SJCRH30 (cell line): ENCODE data around the gene CEP85L. TPM values are rescaled to one million over a fixed set of nuclear protein-coding genes. Genes with fewer than 3 reads are reported as not detected.

Source experiments
- DNase-seq, 2 experiments: peaks; one replicate each; pipeline ENCODE4 v3.0.0-alpha.2; 2015 to 2020
- H3K27ac ChIP-seq: fragments of 250-450 bp; sonication (Bioruptor Pico); 2 replicates; pipeline ENCODE4 v1.5.1; 2020; ENCODE audit warnings: mild to moderate bottlenecking, moderate library complexity
- H3K27me3 ChIP-seq: fragments of 250-450 bp; sonication (Bioruptor Pico); 2 replicates; pipeline ENCODE4 v1.5.1; 2020; ENCODE audit warnings: mild to moderate bottlenecking, moderate library complexity
- H3K36me3 ChIP-seq: fragments of 250-450 bp; sonication (Bioruptor Pico); 2 replicates; pipeline ENCODE4 v1.5.1; 2020; ENCODE audit warnings: mild to moderate bottlenecking, moderate library complexity
- H3K4me1 ChIP-seq: fragments of 250-450 bp; sonication (Bioruptor Pico); 2 replicates; pipeline ENCODE4 v1.5.1; 2020; ENCODE audit warnings: mild to moderate bottlenecking, moderate library complexity
- H3K4me3 ChIP-seq: fragments of 250-450 bp; sonication (Bioruptor Pico); 2 replicates; pipeline ENCODE4 v1.5.1; 2020; ENCODE audit warnings: mild to moderate bottlenecking, moderate library complexity
- H3K9me3 ChIP-seq: fragments of 250-450 bp; sonication (Bioruptor Pico); replicated peaks from 2 replicates; pipeline ENCODE4 v1.5.1; 2020; ENCODE audit warnings: mild to moderate bottlenecking, moderate library complexity
- total RNA-seq: library from RNA; depleted of rRNA; stranded (reverse); fragments of >200 nt; shearing (Covaris generic); gene quantifications from 2 replicates; pipeline ENCODE4 v1.2.3, GENCODE V29; 2014

CEP85L gene
- total RNA-seq, 1 experiment from 2014 or later, result 15.7 TPM

- H3K4me3 ChIP-seq, result no peak overlapping the region
- no peaks in the 10 kb centered on the region for H3K36me3 ChIP-seq
- no peak for DNase-seq
- H3K27me3 ChIP-seq, result no peaks in the 10 kb centered on the region
- peaks cover 4% of the 10 kb centered on the region; the same call in 1 of the 2 replicates for H3K9me3 ChIP-seq
- H3K27ac ChIP-seq, result no peak overlapping the region
- no peaks in the 10 kb centered on the region for H3K4me1 ChIP-seq
These were observed 116.1 kb downstream of the CEP85L start for GRCh38 chr6:118535176-118535844.

- Histone ChIP-seq H3K27me3 (no peaks in the 10 kb centered on the region), H3K4me3 (no peak overlapping the region), H3K4me1 (no peaks in the 10 kb centered on the region), H3K36me3 (peaks cover 5% of the 10 kb centered on the region; the same call in 1 of the 2 replicates), H3K9me3 (peaks cover 4% of the 10 kb centered on the region; the same call in 1 of the 2 replicates), H3K27ac (no peak overlapping the region)
- no peak for DNase-seq
These were observed 120.4 kb downstream of the CEP85L start for GRCh38 chr6:118530942-118531341.

GRCh38 chr6:118529756-118530155 lies 121.6 kb downstream of the CEP85L start:
- H3K4me3 ChIP-seq, result no peak overlapping the region
- peaks cover 4% of the 10 kb centered on the region; the same call in 1 of the 2 replicates for H3K9me3 ChIP-seq
- no peak for DNase-seq
- H3K27ac ChIP-seq, result no peak overlapping the region
- H3K36me3 ChIP-seq, result peaks cover 7% of the 10 kb centered on the region; the same call in 1 of the 2 replicates
- H3K4me1 ChIP-seq, result no peaks in the 10 kb centered on the region
- no peaks in the 10 kb centered on the region for H3K27me3 ChIP-seq

GRCh38 chr6:118528129-118528528 lies 123.3 kb downstream of the CEP85L start:
- H3K36me3 ChIP-seq, result peaks cover 7% of the 10 kb centered on the region; the same call in 1 of the 2 replicates
- no peak for DNase-seq
- no peaks in the 10 kb centered on the region for H3K4me1 ChIP-seq
- no peak overlapping the region for H3K4me3 ChIP-seq
- no peaks in the 10 kb centered on the region for H3K27me3 ChIP-seq
- peaks cover 4% of the 10 kb centered on the region; the same call in 1 of the 2 replicates for H3K9me3 ChIP-seq
- H3K27ac ChIP-seq, result no peak overlapping the region

- H3K27me3 ChIP-seq, result no peaks in the 10 kb centered on the region
- peaks cover 3% of the 10 kb centered on the region; the same call in 1 of the 2 replicates for H3K9me3 ChIP-seq
- no peak overlapping the region for H3K27ac ChIP-seq
- peaks cover 9% of the 10 kb centered on the region; the same call in 1 of the 2 replicates for H3K36me3 ChIP-seq
- H3K4me1 ChIP-seq, result 0 out of 2 replicates have a peak, but pooled peaks cover 2% of the 10 kb centered on the region
- H3K4me3 ChIP-seq, result no peak overlapping the region
- no peak for DNase-seq
These were observed 125.2 kb downstream of the CEP85L start for GRCh38 chr6:118525913-118526780.

GRCh38 chr6:118524686-118525085 lies 126.7 kb downstream of the CEP85L start:
- Histone ChIP-seq H3K27me3 (no peaks in the 10 kb centered on the region), H3K9me3 (no peaks in the 10 kb centered on the region; the same call in 1 of the 2 replicates), H3K27ac (no peak overlapping the region), H3K4me1 (0 out of 2 replicates have a peak, but pooled peaks cover 2% of the 10 kb centered on the region), H3K36me3 (peaks cover 9% of the 10 kb centered on the region; the same call in 1 of the 2 replicates), H3K4me3 (no peak overlapping the region)
- no peak for DNase-seq

GRCh38 chr6:118523216-118523615 lies 128.2 kb downstream of the CEP85L start:
- Histone ChIP-seq H3K9me3 (no peaks in the 10 kb centered on the region), H3K27me3 (no peaks in the 10 kb centered on the region), H3K36me3 (peaks cover 9% of the 10 kb centered on the region; the same call in 1 of the 2 replicates), H3K4me1 (0 out of 2 replicates have a peak, but pooled peaks cover 2% of the 10 kb centered on the region), H3K4me3 (no peak overlapping the region), H3K27ac (no peak overlapping the region)
- DNase-seq, result no peak

GRCh38 chr6:118522422-118522821 lies 129.0 kb downstream of the CEP85L start:
- H3K36me3 ChIP-seq, result peaks cover 9% of the 10 kb centered on the region; the same call in 1 of the 2 replicates
- no peaks in the 10 kb centered on the region for H3K9me3 ChIP-seq
- peak in 1 of 2 experiments; percentile 34 for DNase-seq
- no peaks in the 10 kb centered on the region for H3K27me3 ChIP-seq
- H3K4me1 ChIP-seq, result 0 out of 2 replicates have a peak, but pooled peaks cover 2% of the 10 kb centered on the region
- H3K4me3 ChIP-seq, result no peak overlapping the region
- no peak overlapping the region for H3K27ac ChIP-seq

GRCh38 chr6:118514689-118515088 lies 136.7 kb downstream of the CEP85L start:
- H3K27me3 ChIP-seq, result no peaks in the 10 kb centered on the region

GRCh38 chr6:118511930-118512715 lies 139.3 kb downstream of the CEP85L start:
- no peak overlapping the region for H3K27ac ChIP-seq
- no peaks in the 10 kb centered on the region for H3K27me3 ChIP-seq
- no peak overlapping the region for H3K4me3 ChIP-seq
- no peaks in the 10 kb centered on the region for H3K4me1 ChIP-seq
- H3K36me3 ChIP-seq, result no peaks in the 10 kb centered on the region
- DNase-seq, result no peak
- H3K9me3 ChIP-seq, result no peaks in the 10 kb centered on the region; the same call in 1 of the 2 replicates

More at GRCh38 chr6:118514689-118515088, 136.7 kb downstream of the CEP85L start:
- no peaks in the 10 kb centered on the region for H3K4me1 ChIP-seq
- H3K36me3 ChIP-seq, result no peaks in the 10 kb centered on the region
- DNase-seq, result no peak
- H3K27ac ChIP-seq, result no peak overlapping the region
- no peaks in the 10 kb centered on the region; the same call in 1 of the 2 replicates for H3K9me3 ChIP-seq
- no peak overlapping the region for H3K4me3 ChIP-seq

- no peaks in the 10 kb centered on the region for H3K27me3 ChIP-seq
- no peak overlapping the region for H3K27ac ChIP-seq
- DNase-seq, result peak; percentile 35 to 61
- no peaks in the 10 kb centered on the region for H3K9me3 ChIP-seq
- no peak overlapping the region for H3K4me3 ChIP-seq
- H3K4me1 ChIP-seq, result peaks cover 12% of the 10 kb centered on the region
- H3K36me3 ChIP-seq, result peaks cover 4% of the 10 kb centered on the region; the same call in 1 of the 2 replicates
These were observed 142.3 kb downstream of the CEP85L start for GRCh38 chr6:118509009-118509617.

- peaks cover 10% of the 10 kb centered on the region for H3K36me3 ChIP-seq
- no peak for DNase-seq
- H3K27ac ChIP-seq, result no peak overlapping the region
- H3K9me3 ChIP-seq, result peaks cover 2% of the 10 kb centered on the region; the same call in 1 of the 2 replicates
- peaks cover 12% of the 10 kb centered on the region for H3K4me1 ChIP-seq
- no peaks in the 10 kb centered on the region for H3K27me3 ChIP-seq
- no peak overlapping the region for H3K4me3 ChIP-seq
These were observed 143.8 kb downstream of the CEP85L start for GRCh38 chr6:118507636-118508035.

- DNase-seq, result peak in 1 of 2 experiments; percentile 41
- H3K4me1 ChIP-seq, result peaks cover 12% of the 10 kb centered on the region
These were observed 145.2 kb downstream of the CEP85L start for GRCh38 chr6:118506071-118506638.

More at GRCh38 chr6:118506071-118506638, 145.2 kb downstream of the CEP85L start:
- Histone ChIP-seq H3K27me3 (no peaks in the 10 kb centered on the region), H3K9me3 (peaks cover 3% of the 10 kb centered on the region; the same call in 1 of the 2 replicates), H3K36me3 (peaks cover 16% of the 10 kb centered on the region), H3K4me3 (no peak overlapping the region), H3K27ac (no peak overlapping the region)
